Neural cell (in vitro differentiated cells): Measurements from ENCODE around the gene FAM124A. TPM values are rescaled to one million over a fixed set of nuclear protein-coding genes. Genes with fewer than 3 reads are reported as not detected.

Experiments
- H2AFZ ChIP-seq: fragments of 200-600, 300-800 bp; sonication (generic), shearing (Covaris generic); 2 replicates; pipeline ENCODE4 v1.6.0; 2014; ENCODE audit warnings: low read depth, mild to moderate bottlenecking, antibody characterized with exemption, low read length, moderate library complexity
- H3F3A ChIP-seq: fragments of 200-600 bp; shearing (Covaris generic); 2 replicates; pipeline ENCODE4 v1.6.1; 2016; ENCODE audit warnings: mild to moderate bottlenecking, moderate library complexity, mixed read lengths, antibody characterized with exemption, low read length; ENCODE audit not compliant: insufficient read depth, poor library complexity, severe bottlenecking
- H3K27ac ChIP-seq: fragments of 200-600, 300-800 bp; sonication (generic), shearing (Covaris generic); 2 replicates; pipeline ENCODE4 v1.5.1; 2014; ENCODE audit warnings: mild to moderate bottlenecking, low read length, moderate library complexity
- H3K27me3 ChIP-seq: fragments of 300-800, 200-600 bp; sonication (generic), shearing (Covaris generic); 2 replicates; pipeline ENCODE4 v1.6.0; 2014; ENCODE audit warnings: mild to moderate bottlenecking, low read depth, low read length, moderate library complexity; ENCODE audit not compliant: insufficient read depth
- H3K36me3 ChIP-seq: fragments of 300-800, 200-600 bp; sonication (generic), shearing (Covaris generic); 2 replicates; pipeline ENCODE4 v1.5.1; 2014; ENCODE audit warnings: mild to moderate bottlenecking, antibody characterized with exemption, low read length, moderate library complexity; ENCODE audit not compliant: insufficient read depth
- H3K4me2 ChIP-seq: fragments of 300-800, 200-600 bp; sonication (generic), shearing (Covaris generic); 2 replicates; pipeline ENCODE4 v1.6.0; 2014; ENCODE audit warnings: mild to moderate bottlenecking, low read length
- H3K4me3 ChIP-seq: fragments of 300-800, 200-600 bp; sonication (generic), shearing (Covaris generic); 2 replicates; pipeline ENCODE4 v1.5.1; 2014; ENCODE audit warnings: mild to moderate bottlenecking, low read length, moderate library complexity
- H3K79me2 ChIP-seq: fragments of 200-600 bp; shearing (Covaris generic); replicated peaks from 2 replicates; pipeline ENCODE4 v1.6.0; 2014; ENCODE audit warnings: mild to moderate bottlenecking, low read length, moderate library complexity; ENCODE audit not compliant: insufficient read depth
- H3K9ac ChIP-seq: fragments of 300-800, 200-600 bp; sonication (generic), shearing (Covaris generic); 2 replicates; pipeline ENCODE4 v1.6.1; 2016; ENCODE audit warnings: mild to moderate bottlenecking, low read length, mixed read lengths
- H3K9me2 ChIP-seq: fragments of 200-600 bp; shearing (Covaris generic); 2 replicates; pipeline ENCODE4 v1.6.1; 2016; ENCODE audit warnings: mild to moderate bottlenecking, low read length, mixed read lengths; ENCODE audit not compliant: insufficient read depth
- H3K9me3 ChIP-seq: fragments of 200-600, 300-800 bp; sonication (generic), shearing (Covaris generic); 2 replicates; pipeline ENCODE4 v1.6.1; 2016; ENCODE audit warnings: mild to moderate bottlenecking, mixed run types, low read length, moderate library complexity, mixed read lengths
- H4K20me1 ChIP-seq: fragments of 200-600 bp; shearing (Covaris generic); 2 replicates; pipeline ENCODE4 v1.6.1; 2016; ENCODE audit warnings: mild to moderate bottlenecking, mixed run types; ENCODE audit not compliant: insufficient read depth
- EP300 ChIP-seq: fragments of 450-650 bp; conservative IDR thresholded peaks from 2 replicates; pipeline ENCODE4 v1.6.1; 2014; ENCODE audit warnings: antibody characterized with exemption, mild to moderate bottlenecking, moderate library complexity; ENCODE audit not compliant: poor library complexity, severe bottlenecking
- EZH2 ChIP-seq: fragments of 200-600, 300-800 bp; shearing (Covaris generic), sonication (generic); IDR thresholded peaks from 2 replicates; pipeline ENCODE4 v1.6.1; 2014; ENCODE audit warnings: antibody characterized with exemption, low read length, borderline replicate concordance, mild to moderate bottlenecking; ENCODE audit not compliant: insufficient read depth, poor library complexity, severe bottlenecking
- MXI1 ChIP-seq: fragments of 450-650 bp; conservative IDR thresholded peaks from 2 replicates; pipeline ENCODE4 v1.6.1; 2014; ENCODE audit warnings: antibody characterized with exemption, mild to moderate bottlenecking; ENCODE audit not compliant: poor library complexity, severe bottlenecking
- POLR2AphosphoS5 ChIP-seq: IDR thresholded peaks from 2 replicates; pipeline ENCODE4 v1.6.1; 2012
- RAD21 ChIP-seq: fragments of 450-650 bp; conservative IDR thresholded peaks from 2 replicates; pipeline ENCODE4 v1.6.1; 2014; ENCODE audit warnings: antibody characterized with exemption, mild to moderate bottlenecking, moderate library complexity
- SMC3 ChIP-seq: fragments of 450-650 bp; conservative IDR thresholded peaks from 2 replicates; pipeline ENCODE4 v1.6.1; 2014; ENCODE audit warnings: antibody characterized with exemption, mild to moderate bottlenecking, moderate library complexity; ENCODE audit not compliant: poor library complexity
- TAF1 ChIP-seq: IDR thresholded peaks from 2 replicates; pipeline ENCODE4 v1.6.1; 2012; ENCODE audit warnings: low read depth
- polyA plus RNA-seq: library from polyadenylated mRNA; depleted of rRNA; stranded (reverse); fragments of >200 nt; gene quantifications from 2 replicates; pipeline ENCODE4 v1.2.3, GENCODE V29; 2014
- TF ChIP-seq, protein P1 (sequence below): fragments of 450-650 bp; IDR thresholded peaks from 2 replicates; pipeline ENCODE4 v1.5.1; 2014; ENCODE audit warnings: antibody characterized with exemption, mild to moderate bottlenecking, moderate library complexity; ENCODE audit not compliant: poor library complexity, severe bottlenecking
- TF ChIP-seq, protein P2 (sequence below): IDR thresholded peaks from 2 replicates; pipeline ENCODE4 v1.6.1; 2012; ENCODE audit warnings: borderline replicate concordance

FAM124A gene
- polyA plus RNA-seq, 1 donor from 2014 or later = 3.0 TPM

DNA sequence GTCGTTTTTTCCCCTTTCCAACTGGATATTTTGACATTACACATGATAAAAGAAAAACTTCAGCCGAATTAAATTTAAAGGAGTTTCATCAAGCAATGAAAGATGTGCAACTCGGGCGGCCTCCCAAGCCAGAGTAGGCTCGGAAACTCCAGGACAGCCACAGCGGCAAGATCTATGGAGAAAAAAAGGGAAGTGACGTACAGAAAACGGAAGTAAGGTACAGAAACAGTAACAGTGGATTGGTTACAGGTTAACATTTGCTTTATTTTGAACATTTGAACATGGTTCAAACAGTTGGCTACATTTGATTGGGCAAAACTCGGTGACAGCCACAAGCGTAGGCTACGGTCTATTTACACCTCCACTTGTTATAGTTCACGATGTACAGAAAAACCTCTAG, 30.5 kb upstream of the FAM124A start:
- TF ChIP-seq, protein P1, sequence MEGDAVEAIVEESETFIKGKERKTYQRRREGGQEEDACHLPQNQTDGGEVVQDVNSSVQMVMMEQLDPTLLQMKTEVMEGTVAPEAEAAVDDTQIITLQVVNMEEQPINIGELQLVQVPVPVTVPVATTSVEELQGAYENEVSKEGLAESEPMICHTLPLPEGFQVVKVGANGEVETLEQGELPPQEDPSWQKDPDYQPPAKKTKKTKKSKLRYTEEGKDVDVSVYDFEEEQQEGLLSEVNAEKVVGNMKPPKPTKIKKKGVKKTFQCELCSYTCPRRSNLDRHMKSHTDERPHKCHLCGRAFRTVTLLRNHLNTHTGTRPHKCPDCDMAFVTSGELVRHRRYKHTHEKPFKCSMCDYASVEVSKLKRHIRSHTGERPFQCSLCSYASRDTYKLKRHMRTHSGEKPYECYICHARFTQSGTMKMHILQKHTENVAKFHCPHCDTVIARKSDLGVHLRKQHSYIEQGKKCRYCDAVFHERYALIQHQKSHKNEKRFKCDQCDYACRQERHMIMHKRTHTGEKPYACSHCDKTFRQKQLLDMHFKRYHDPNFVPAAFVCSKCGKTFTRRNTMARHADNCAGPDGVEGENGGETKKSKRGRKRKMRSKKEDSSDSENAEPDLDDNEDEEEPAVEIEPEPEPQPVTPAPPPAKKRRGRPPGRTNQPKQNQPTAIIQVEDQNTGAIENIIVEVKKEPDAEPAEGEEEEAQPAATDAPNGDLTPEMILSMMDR = no peak
- TF ChIP-seq EZH2 = no peak
- TF ChIP-seq EP300 = no peak
- no peak for TF ChIP-seq POLR2AphosphoS5
- no peak for TF ChIP-seq TAF1
- TF ChIP-seq MXI1 = no peak
- no peak for TF ChIP-seq SMC3
- TF ChIP-seq, protein P2, sequence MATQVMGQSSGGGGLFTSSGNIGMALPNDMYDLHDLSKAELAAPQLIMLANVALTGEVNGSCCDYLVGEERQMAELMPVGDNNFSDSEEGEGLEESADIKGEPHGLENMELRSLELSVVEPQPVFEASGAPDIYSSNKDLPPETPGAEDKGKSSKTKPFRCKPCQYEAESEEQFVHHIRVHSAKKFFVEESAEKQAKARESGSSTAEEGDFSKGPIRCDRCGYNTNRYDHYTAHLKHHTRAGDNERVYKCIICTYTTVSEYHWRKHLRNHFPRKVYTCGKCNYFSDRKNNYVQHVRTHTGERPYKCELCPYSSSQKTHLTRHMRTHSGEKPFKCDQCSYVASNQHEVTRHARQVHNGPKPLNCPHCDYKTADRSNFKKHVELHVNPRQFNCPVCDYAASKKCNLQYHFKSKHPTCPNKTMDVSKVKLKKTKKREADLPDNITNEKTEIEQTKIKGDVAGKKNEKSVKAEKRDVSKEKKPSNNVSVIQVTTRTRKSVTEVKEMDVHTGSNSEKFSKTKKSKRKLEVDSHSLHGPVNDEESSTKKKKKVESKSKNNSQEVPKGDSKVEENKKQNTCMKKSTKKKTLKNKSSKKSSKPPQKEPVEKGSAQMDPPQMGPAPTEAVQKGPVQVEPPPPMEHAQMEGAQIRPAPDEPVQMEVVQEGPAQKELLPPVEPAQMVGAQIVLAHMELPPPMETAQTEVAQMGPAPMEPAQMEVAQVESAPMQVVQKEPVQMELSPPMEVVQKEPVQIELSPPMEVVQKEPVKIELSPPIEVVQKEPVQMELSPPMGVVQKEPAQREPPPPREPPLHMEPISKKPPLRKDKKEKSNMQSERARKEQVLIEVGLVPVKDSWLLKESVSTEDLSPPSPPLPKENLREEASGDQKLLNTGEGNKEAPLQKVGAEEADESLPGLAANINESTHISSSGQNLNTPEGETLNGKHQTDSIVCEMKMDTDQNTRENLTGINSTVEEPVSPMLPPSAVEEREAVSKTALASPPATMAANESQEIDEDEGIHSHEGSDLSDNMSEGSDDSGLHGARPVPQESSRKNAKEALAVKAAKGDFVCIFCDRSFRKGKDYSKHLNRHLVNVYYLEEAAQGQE = no peak
- no peak for TF ChIP-seq RAD21
- H3K4me3 ChIP-seq = no peak overlapping the region
- H2AFZ ChIP-seq = no peak overlapping the region
- H3K9me2 ChIP-seq = no peaks in the 10 kb centered on the region
- no peak overlapping the region for H3K9ac ChIP-seq
- H4K20me1 ChIP-seq = no peaks in the 10 kb centered on the region
- H3K27ac ChIP-seq = no peak overlapping the region
- no peak overlapping the region for H3K4me2 ChIP-seq
- no peaks in the 10 kb centered on the region for H3K27me3 ChIP-seq
- no peaks in the 10 kb centered on the region for H3F3A ChIP-seq
- H3K9me3 ChIP-seq = no peaks in the 10 kb centered on the region
- no peaks in the 10 kb centered on the region for H3K79me2 ChIP-seq
- no peaks in the 10 kb centered on the region for H3K36me3 ChIP-seq

DNA sequence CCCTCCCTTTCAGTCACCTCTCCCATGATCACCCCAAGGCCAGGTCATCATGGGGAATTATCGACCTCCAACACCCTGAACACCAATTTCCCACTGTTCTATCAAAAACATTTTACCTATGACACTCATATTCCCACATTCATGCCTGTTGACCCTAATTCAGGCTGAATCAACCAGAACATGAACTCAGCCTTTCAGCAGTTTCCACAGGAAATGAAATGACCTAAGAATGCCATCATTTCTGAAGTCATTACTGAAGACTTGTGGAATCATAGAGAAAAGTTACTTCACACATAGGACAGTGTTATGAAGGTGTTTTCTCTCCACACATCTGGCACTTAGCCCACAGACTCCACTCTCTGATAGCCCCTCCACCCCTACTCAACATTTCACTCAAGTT, 29.9 kb upstream of the FAM124A start:
- Histone ChIP-seq H3K36me3 (no peaks in the 10 kb centered on the region), H3K4me3 (no peak overlapping the region), H3K9me3 (no peaks in the 10 kb centered on the region), H3K9ac (no peak overlapping the region), H3F3A (no peaks in the 10 kb centered on the region), H3K4me2 (no peak overlapping the region), H3K9me2 (no peaks in the 10 kb centered on the region), H3K27ac (no peak overlapping the region), H3K79me2 (no peaks in the 10 kb centered on the region), H3K27me3 (no peaks in the 10 kb centered on the region), H4K20me1 (no peaks in the 10 kb centered on the region), H2AFZ (no peak overlapping the region)
- TF ChIP-seq SMC3 (no peak), EZH2 (no peak), EP300 (no peak)
- TF ChIP-seq, protein P1 = no peak
